GM18858 (cell line): Measurements from ENCODE around the gene SLC2A11.
"Not testable (repeated sequence)": the region's sequence is repeated elsewhere in the genome, so short reads cannot be mapped to it uniquely, and the experiment has no call there.

Source experiments
- ATAC-seq: cut with Tn5 transposase; IDR thresholded peaks from one replicate; pipeline ENCODE4 v1.9.1; 2021; ENCODE audit not compliant: unreplicated experiment

Gene SLC2A11

DNA sequence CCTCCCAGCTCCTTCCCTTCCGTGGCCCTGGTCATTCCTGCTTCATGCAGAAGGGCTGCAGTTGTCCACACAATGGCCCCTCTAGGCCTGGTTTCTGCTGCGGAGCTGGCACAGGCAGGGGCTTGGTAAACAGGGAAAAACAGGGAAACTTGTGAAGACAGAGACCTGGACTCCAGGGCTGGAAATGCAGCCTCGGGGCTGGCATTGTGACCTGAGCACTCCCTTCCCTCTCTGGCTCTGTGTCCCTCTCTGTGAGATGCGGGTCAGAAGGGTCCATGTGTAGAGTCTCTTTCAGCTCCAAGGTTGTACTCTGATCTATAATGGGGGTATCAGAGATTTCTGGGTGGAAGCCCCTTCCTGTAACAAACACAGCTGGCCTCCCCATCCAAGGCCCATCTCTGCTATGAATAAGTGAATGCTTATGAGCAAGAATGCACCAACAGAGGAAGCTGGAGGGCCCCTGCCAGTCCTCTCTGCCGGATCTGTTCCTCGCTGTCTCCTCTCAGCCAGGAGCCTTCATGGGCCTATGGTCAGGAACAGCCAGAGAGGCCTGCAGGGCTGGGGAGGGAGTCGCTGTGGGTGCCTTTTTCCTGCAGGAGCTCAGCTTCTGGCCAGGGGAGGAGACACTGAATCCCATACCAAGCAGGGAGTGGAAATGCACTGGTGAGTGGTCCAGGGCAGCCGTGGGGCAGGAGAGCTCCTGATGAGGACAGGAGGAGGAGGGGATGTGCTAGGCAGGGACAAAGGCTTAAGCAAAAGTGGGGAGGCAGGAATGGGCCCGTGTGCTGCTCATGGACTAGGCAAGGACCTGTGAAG lies 12.2 kb upstream of the SLC2A11 start:
- no peak for ATAC-seq

- no peak for ATAC-seq
These were observed 11.6 kb upstream of the SLC2A11 start for GRCh38 chr22:23846081-23846469.

- ATAC-seq, result no peak
These were observed 10.3 kb upstream of the SLC2A11 start for GRCh38 chr22:23847310-23847920.

DNA sequence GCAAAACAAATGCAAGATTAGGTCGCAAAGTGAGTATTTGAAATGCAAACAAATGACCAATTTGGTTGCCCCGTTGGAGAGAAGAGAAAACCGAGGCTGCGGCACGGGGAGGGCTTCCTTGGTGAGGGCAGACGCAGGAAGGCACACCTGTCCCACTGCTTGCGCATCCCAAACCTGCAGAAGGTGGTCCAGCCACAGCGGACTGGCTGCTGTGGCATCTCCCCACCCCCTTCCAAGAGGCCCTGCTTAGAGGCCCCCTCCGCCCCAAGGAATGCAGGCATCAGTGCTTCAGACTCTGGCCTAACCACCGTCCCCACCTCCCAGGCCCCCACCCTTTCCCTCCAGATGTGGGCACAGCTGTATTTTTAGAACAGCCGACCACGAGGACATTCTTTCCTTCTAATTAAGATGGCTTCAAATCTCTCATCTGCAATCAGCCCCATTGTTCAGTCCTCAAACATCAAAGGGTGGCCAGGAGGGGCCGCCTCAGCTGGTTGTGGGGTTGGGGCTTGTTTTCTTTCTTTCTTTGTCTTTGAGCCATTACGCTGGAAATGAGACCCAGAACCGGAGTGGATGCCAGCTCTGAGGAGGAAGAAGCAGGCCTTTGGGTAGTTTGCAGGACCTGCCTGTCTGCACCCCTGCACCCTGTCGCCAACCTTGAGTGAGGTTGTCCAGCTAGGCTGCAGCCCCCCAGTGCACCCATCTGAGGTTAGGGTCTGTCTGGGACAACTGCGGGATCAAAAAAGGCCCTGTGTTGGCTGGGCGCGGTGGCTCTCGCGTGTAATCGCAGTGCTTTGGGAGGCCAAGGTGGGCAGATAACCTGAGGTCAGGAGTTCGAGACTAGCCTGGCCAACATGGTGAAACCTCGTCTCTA lies 9.4 kb upstream of the SLC2A11 start:
- ATAC-seq, result no peak

- no peak for ATAC-seq
These were observed 8.4 kb upstream of the SLC2A11 start for GRCh38 chr22:23849009-23850006.

GRCh38 chr22:23850136-23850611 lies 7.5 kb upstream of the SLC2A11 start:
- no peak for ATAC-seq

DNA sequence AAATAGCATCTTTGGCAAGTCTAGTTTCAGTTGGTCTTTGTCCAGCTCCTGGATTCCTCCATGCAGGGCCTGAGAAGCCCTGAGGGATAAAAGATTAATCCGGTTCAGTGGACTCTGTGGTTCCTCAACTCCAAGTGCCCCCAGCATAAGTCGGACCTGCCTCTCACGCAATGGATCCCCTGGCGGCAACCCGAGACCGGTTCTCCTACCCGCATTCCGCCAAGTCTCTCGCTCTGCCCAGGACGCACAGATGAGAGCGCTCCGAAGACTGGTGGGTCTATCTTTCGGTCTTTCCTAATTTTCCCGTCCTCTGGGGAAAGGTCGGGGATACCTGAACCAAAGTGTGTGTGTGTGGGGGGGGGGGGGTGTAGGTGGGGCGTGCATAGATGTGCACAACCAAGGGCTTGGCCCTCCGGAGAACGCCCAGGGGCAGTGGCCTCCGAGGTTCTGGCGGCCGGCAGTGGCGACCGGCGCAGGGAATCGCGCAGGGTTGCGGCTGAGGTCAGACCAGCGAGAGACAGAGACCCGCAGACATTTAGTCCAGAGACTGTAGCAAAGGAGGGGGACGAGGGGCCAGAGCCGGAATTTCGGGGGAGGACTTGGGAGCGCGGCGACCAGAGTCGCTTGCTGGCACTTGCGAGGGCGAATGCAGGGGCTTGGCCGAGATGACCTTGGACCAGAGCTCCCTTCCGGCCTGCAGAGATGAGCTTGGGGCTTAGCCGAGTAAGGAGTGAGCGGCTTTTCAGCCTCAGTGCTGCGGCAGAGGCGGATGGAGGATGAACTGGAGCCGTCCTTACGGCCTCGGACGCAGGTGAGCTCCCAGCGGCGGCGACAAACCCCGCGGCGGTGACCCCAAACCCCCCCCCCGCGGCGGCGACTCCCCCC lies 712 bp upstream of the SLC2A11 start:
- ATAC-seq, result peak; percentile 17

- no peak for ATAC-seq
These were observed 775 bp downstream of the SLC2A11 start for GRCh38 chr22:23858484-23858815.

GRCh38 chr22:23859201-23859600 lies 1.5 kb downstream of the SLC2A11 start:
- ATAC-seq, result no peak

DNA sequence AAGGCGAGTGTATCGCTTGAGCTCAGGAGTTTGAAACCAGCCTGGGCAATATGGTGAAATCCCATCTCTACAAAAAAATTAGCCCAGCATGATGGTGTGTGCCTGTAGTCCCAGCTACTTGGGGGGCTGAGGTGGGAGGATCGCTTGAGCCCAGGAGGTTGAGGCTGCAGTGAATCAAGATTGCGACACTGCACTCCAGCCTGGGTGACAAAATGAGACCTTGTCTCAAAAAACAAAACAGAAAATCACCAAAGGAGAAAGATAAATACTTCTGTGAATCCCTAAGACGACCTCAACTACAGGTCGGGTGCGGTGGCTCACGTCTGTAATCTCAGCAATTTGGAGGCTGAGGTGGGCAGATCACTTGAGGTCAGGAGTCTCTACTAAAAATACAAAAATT lies 2.5 kb downstream of the SLC2A11 start:
- ATAC-seq, result not testable (repeated sequence)

- ATAC-seq, result no peak
These were observed 4.4 kb downstream of the SLC2A11 start for GRCh38 chr22:23862103-23862502.

DNA sequence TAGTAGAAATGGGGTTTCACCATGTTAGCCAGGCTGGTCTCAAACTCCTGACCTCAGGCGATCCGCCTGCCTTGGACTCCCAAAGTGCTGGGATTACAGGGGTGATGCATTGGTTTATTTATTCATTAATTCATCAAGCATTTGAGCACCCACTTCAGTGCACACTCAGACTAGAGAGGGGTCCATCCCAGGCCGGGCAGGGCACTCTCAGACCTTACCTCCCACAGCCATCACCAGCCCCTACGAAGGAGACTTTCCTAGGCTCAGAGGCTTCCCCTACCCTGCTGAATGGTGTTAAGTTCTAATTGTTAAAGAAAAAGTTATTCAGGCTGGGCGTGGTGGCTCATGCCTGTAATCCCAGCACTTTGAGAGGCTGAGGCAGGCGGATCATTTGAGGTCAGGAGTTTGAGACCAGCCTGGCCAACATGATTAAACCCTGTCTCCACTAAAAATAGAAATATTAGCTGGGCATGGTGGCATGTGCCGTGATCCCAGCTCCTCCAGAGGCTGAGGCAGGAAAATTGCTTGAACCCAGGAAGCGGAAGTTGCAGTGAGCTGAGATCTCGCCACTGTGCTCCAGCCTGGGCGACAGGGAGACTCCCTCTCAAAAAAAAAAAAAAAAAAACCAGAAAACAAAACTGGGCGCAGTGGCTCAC lies 7.0 kb downstream of the SLC2A11 start:
- not testable (repeated sequence) for ATAC-seq

- ATAC-seq, result no peak
These were observed 10.9 kb downstream of the SLC2A11 start for GRCh38 chr22:23868580-23868979.

DNA sequence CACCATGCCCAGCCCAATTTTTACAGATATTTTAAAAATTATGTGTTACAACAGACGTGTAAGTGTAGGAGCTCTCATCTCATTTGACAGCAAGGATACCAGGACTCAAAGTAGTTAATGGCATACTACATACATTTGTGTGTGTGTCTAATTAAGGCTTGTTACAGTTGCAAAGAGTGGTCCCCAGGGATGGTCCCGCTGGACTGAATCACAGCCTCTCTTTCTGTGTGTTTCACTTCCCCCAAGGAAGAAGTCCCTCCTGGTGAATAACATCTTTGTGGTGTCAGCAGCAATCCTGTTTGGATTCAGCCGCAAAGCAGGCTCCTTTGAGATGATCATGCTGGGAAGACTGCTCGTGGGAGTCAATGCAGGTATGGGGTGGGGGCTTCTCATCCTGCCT lies 17.2 kb downstream of the SLC2A11 start:
- no peak for ATAC-seq

- no peak for ATAC-seq
These were observed 18.1 kb downstream of the SLC2A11 start for GRCh38 chr22:23875801-23876200.

GRCh38 chr22:23877566-23877965 lies 19.9 kb downstream of the SLC2A11 start:
- no peak for ATAC-seq

DNA sequence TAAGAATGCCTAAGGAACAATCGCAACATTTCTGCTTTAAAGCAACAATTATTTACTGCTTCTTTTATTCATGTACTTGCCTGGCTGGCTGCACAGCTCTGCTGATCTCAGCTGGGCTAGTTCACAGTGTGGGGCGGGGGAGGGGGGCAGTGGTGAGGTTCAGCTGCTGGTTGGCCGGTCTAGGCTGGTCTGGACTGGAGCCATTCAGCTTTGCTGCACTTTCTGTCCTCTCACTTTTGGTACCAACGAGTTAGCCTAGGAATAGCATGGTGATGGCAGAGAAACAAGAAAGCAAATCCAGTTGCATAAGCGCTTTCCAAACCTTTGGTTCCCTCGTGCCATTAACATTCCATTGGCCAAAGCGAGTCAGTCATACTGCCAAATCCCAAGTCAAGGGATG lies 20.5 kb downstream of the SLC2A11 start:
- no peak for ATAC-seq

DNA sequence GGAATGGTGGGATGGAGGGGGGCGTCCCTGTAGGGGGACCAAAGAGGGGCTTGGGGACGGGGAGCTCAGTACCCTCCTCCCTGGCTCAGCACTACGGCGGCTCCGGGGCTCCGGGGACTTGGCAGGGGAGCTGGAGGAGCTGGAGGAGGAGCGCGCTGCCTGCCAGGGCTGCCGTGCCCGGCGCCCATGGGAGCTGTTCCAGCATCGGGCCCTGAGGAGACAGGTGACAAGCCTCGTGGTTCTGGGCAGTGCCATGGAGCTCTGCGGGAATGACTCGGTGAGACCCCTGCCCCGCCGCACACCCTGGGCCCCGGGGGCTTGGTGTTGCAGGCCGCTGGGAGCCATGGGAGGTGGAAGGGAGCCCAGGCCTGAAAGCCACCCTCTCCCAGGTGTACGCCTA lies 24.7 kb downstream of the SLC2A11 start:
- ATAC-seq, result no peak

DNA sequence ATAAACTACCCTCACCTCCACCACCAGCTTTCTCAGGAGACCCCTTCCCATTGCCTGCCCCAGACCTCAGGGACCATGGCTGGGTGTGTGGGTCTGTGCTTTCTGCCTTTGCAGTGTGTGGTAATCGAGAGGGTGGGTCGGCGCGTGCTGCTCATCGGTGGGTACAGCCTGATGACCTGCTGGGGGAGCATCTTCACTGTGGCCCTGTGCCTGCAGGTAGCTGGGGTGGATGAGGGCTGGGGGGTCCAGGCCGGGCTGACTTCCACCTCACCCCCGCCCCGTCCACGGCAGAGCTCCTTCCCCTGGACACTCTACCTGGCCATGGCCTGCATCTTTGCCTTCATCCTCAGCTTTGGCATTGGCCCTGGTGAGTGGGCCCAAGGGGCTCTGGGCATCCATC lies 26.0 kb downstream of the SLC2A11 start:
- ATAC-seq, result no peak
